Measurements from ENCODE around the gene ACAP1.
"Not testable (repeated sequence)": the region's sequence is repeated elsewhere in the genome, so short reads cannot be mapped to it uniquely, and the experiment has no call there.

ACAP1 gene

GRCh38 chr17:7352910-7353635, 16.7 kb downstream of the ACAP1 start:
- Mint-ChIP-seq H3K4me3 (peak overlapping the region; percentile 80), H3K27me3 (no peaks in the 10 kb centered on the region)

GRCh38 chr17:7354262-7354843, 18.0 kb downstream of the ACAP1 start:
- H3K27me3 Mint-ChIP-seq = no peaks in the 10 kb centered on the region
- peak overlapping the region; percentile 79 for H3K27ac Mint-ChIP-seq
- DNase-seq = no peak
- no peak overlapping the region for H3K4me3 Mint-ChIP-seq
- no peaks in the 10 kb centered on the region for H3K9me3 Mint-ChIP-seq
- H3K4me1 Mint-ChIP-seq (ENCODE audit: low read depth) = peaks cover 43% of the 10 kb centered on the region
- peaks cover 25% of the 10 kb centered on the region for H3K36me3 Mint-ChIP-seq (ENCODE audit: low read depth)

More at GRCh38 chr17:7352910-7353635, 16.7 kb downstream of the ACAP1 start:
- Mint-ChIP-seq H3K36me3 (ENCODE audit: low read depth) (peaks cover 38% of the 10 kb centered on the region), H3K9me3 (no peaks in the 10 kb centered on the region), H3K27ac (peak overlapping the region; percentile 90), H3K4me1 (ENCODE audit: low read depth) (peaks cover 52% of the 10 kb centered on the region)
- DNase-seq = no peak

DNA sequence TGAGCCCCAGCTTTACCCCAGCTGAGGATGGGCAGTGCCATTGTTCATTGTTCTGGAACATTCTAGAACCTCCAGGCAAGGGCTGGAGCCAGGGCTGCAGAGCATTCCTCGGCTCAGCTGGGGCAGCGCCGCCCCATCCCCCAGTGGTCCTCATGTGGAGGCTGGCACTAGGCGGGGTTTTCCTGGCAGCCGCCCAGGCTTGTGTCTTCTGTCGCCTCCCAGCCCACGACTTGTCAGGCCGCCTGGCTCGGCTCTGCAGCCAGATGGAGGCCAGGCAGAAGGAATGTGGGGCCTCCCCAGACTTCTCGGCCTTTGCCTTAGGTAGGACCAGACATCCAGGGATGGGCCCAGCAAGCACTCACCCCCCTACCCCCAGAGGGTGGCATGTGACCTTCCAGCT, 18.7 kb downstream of the ACAP1 start, which contains the start of gene TMEM95:
Gene TMEM95 (plus strand): TSS at position 104 of the 400 bp plus-strand sequence. CDS start 49 bp downstream, at position 153.
- no peak within 1 kb of the TSS for H3K4me3 Mint-ChIP-seq
- H3K27ac Mint-ChIP-seq = peak within 1 kb of the TSS; percentile 79
- no peaks in the 10 kb centered on the region for H3K9me3 Mint-ChIP-seq
- H3K36me3 Mint-ChIP-seq (ENCODE audit: low read depth) = peaks cover 18% of the 10 kb centered on the region
- no peaks in the 10 kb centered on the region for H3K27me3 Mint-ChIP-seq
- DNase-seq = no peak
- H3K4me1 Mint-ChIP-seq (ENCODE audit: low read depth) = peaks cover 37% of the 10 kb centered on the region

DNA sequence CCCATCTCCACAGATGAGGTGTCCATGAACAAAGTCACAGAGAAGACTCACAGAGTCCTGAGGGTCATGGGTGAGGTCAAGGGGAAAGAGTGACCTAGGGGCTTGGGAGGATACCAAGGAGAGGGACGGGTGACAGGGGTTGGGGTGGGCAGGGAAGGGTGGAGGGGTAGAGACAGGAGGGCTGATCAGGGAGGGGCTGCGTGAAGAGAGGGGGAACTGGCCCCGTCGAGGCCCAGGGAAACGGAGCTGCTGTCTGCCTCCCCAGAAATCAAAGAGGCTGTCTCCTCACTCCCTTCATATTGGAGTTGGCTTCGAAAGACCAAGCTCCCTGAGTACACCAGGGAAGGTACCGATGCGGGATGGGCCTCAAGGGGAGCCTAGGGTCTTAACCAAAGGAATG, 19.2 kb downstream of the ACAP1 start:
- Mint-ChIP-seq H3K4me1 (ENCODE audit: low read depth) (peaks cover 33% of the 10 kb centered on the region), H3K27ac (no peak overlapping the region), H3K9me3 (no peaks in the 10 kb centered on the region), H3K36me3 (ENCODE audit: low read depth) (peaks cover 15% of the 10 kb centered on the region), H3K4me3 (no peak overlapping the region), H3K27me3 (no peaks in the 10 kb centered on the region)
- DNase-seq = no peak

DNA sequence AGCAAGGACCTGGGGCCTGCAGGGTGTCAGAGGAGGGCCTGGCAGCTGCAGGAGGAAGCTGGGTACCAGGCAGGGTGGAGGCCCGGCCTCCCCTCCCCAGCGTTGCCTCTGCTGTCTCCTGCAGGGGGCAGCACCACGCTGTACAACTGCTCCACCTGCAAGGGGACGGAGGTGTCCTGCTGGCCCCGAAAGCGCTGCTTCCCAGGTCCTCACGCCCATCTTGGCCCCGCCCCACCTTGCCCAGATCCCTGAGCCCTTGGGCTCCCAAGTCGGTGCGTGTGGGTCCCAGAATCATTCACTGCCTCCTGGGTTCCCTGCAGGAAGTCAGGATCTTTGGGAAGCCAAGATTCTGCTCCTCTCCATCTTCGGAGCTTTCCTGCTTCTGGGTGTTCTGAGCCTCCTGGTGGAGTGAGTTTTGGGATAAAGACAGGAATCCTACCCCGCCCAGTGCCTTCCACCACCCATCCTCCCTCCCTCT, 19.8 kb downstream of the ACAP1 start:
- Mint-ChIP-seq H3K4me3 (no peak overlapping the region), H3K36me3 (ENCODE audit: low read depth) (peaks cover 9% of the 10 kb centered on the region), H3K27ac (no peak overlapping the region), H3K4me1 (ENCODE audit: low read depth) (peaks cover 29% of the 10 kb centered on the region), H3K27me3 (no peaks in the 10 kb centered on the region), H3K9me3 (no peaks in the 10 kb centered on the region)
- peak; percentile 89 for DNase-seq

- no peak overlapping the region for H3K27ac Mint-ChIP-seq
- peaks cover 26% of the 10 kb centered on the region for H3K4me1 Mint-ChIP-seq (ENCODE audit: low read depth)
- H3K27me3 Mint-ChIP-seq = no peaks in the 10 kb centered on the region
- peaks cover 6% of the 10 kb centered on the region for H3K36me3 Mint-ChIP-seq (ENCODE audit: low read depth)
- DNase-seq = no peak
- H3K9me3 Mint-ChIP-seq = no peaks in the 10 kb centered on the region
- no peak overlapping the region for H3K4me3 Mint-ChIP-seq
These were observed 20.4 kb downstream of the ACAP1 start for GRCh38 chr17:7356756-7357155.

DNA sequence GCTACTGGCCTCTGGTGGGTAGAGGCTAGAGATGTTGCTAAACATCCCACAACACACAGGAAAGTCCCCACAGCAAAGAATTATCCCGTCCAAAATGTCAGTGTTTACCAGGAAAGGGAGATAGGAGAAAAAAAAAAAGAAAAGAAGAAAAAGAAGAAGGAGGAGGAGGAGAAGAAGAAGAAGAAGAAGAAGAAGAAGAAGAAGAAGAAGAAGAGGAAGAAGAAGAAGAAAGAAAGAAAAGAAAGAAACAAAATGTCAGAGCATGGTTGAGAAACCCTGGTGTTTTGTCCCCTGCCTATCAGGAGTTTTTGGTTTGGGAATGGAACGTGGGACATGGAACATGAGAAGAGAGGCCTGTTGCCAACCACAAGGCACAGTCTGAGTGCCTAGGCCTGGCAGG, 21.1 kb downstream of the ACAP1 start:
- H3K36me3 Mint-ChIP-seq (ENCODE audit: low read depth) = peaks cover 5% of the 10 kb centered on the region
- H3K27ac Mint-ChIP-seq = no peak overlapping the region
- H3K27me3 Mint-ChIP-seq = no peaks in the 10 kb centered on the region
- H3K9me3 Mint-ChIP-seq = no peaks in the 10 kb centered on the region
- peaks cover 23% of the 10 kb centered on the region for H3K4me1 Mint-ChIP-seq (ENCODE audit: low read depth)
- no peak overlapping the region for H3K4me3 Mint-ChIP-seq
- DNase-seq = no peak

GRCh38 chr17:7361906-7362305, 25.6 kb downstream of the ACAP1 start:
- Mint-ChIP-seq H3K36me3 (ENCODE audit: low read depth) (no peaks in the 10 kb centered on the region), H3K27ac (no peak overlapping the region), H3K27me3 (no peaks in the 10 kb centered on the region), H3K4me3 (no peak overlapping the region), H3K4me1 (ENCODE audit: low read depth) (no peaks in the 10 kb centered on the region), H3K9me3 (no peaks in the 10 kb centered on the region)
- DNase-seq = no peak

GRCh38 chr17:7363311-7363710, 27.0 kb downstream of the ACAP1 start:
- H3K4me1 Mint-ChIP-seq (ENCODE audit: low read depth) = no peaks in the 10 kb centered on the region
- no peak overlapping the region for H3K4me3 Mint-ChIP-seq

DNA sequence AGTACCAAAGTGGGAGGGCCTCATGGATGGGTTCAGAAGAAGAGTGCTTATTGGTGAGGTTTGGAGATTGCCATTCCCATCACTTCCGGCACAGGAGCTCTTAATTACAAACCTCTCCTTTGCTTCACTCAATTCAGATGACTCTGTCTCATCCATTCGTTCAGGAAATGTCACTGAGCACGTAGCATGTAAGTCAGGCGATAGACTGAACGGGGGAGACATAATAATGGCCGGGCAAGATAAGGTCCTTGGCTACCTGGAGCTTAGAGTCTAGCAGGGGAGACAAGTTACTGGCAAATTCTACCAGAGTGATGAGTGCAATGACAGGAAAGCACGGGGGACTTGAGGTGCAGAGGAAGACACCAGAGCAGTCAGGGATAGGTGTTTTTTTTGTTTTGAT, 29.6 kb downstream of the ACAP1 start:
- DNase-seq; H3K27ac Mint-ChIP-seq; H3K4me1 Mint-ChIP-seq (ENCODE audit: low read depth); H3K9me3 Mint-ChIP-seq; H3K4me3 Mint-ChIP-seq; H3K36me3 Mint-ChIP-seq (ENCODE audit: low read depth); H3K27me3 Mint-ChIP-seq: not testable (repeated sequence)

More at GRCh38 chr17:7363311-7363710, 27.0 kb downstream of the ACAP1 start:
- H3K9me3 Mint-ChIP-seq = no peaks in the 10 kb centered on the region
- no peaks in the 10 kb centered on the region for H3K27me3 Mint-ChIP-seq
- no peaks in the 10 kb centered on the region for H3K36me3 Mint-ChIP-seq (ENCODE audit: low read depth)
- DNase-seq = no peak
- no peak overlapping the region for H3K27ac Mint-ChIP-seq

DNA sequence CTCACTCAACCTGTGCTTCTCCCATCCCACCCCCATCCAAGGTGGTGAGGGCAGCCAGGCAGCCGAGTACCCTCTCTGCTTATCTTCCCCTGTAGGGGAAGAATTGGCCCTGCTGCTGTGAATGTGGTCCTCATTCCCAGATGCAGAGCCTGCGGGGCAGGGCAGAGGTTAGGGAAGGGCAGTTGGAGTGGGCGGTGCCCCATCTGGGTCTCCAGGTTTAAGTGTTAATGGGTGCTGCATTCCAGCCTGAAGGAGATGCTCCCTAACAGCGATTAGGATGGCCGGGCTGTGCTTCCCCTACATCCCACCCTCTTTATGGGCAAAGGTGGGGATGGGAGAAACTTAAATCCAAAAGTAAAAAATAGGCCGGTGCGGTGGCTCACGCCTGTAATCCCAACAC, 30.8 kb downstream of the ACAP1 start:
- H3K27ac Mint-ChIP-seq = no peak overlapping the region
- no peaks in the 10 kb centered on the region for H3K4me1 Mint-ChIP-seq (ENCODE audit: low read depth)
- H3K27me3 Mint-ChIP-seq = no peaks in the 10 kb centered on the region
- no peaks in the 10 kb centered on the region for H3K36me3 Mint-ChIP-seq (ENCODE audit: low read depth)
- DNase-seq = no peak
- no peaks in the 10 kb centered on the region for H3K9me3 Mint-ChIP-seq
- no peak overlapping the region for H3K4me3 Mint-ChIP-seq

GRCh38 chr17:7367918-7368598, 31.7 kb downstream of the ACAP1 start:
- H3K4me1 Mint-ChIP-seq (ENCODE audit: low read depth) = no peaks in the 10 kb centered on the region
- no peaks in the 10 kb centered on the region for H3K27me3 Mint-ChIP-seq
- no peaks in the 10 kb centered on the region for H3K36me3 Mint-ChIP-seq (ENCODE audit: low read depth)
- H3K27ac Mint-ChIP-seq = no peak overlapping the region
- DNase-seq = no peak
- H3K9me3 Mint-ChIP-seq = no peaks in the 10 kb centered on the region
- H3K4me3 Mint-ChIP-seq = no peak overlapping the region

GRCh38 chr17:7368599-7368994, 32.3 kb downstream of the ACAP1 start:
- not testable (repeated sequence) for H3K4me3 Mint-ChIP-seq; H3K27ac Mint-ChIP-seq; H3K36me3 Mint-ChIP-seq (ENCODE audit: low read depth); H3K9me3 Mint-ChIP-seq; H3K4me1 Mint-ChIP-seq (ENCODE audit: low read depth); H3K27me3 Mint-ChIP-seq; DNase-seq

DNA sequence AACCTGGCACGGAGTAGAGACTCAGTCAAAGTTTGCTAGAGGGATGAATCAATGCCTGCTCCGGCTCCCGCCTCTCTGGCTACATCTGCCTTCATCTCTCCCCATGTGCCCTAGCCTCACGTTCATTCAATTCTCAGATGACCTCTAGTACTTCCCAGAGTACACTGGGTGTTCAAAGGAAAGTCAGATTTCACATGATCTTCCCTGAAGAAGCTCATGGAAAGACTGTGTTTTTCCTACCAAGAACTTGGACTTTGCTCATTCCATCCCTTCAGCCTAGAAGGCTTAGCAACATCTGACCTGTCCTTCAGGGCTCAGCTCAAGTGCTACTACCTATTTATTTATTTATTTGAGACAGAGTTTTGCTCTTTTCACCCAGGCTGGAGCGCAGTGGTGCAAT, 33.5 kb downstream of the ACAP1 start:
- no peak overlapping the region for H3K4me3 Mint-ChIP-seq
- H3K9me3 Mint-ChIP-seq = no peaks in the 10 kb centered on the region
- no peak overlapping the region for H3K27ac Mint-ChIP-seq
- no peak for DNase-seq
- no peaks in the 10 kb centered on the region for H3K36me3 Mint-ChIP-seq (ENCODE audit: low read depth)
- H3K4me1 Mint-ChIP-seq (ENCODE audit: low read depth) = no peaks in the 10 kb centered on the region
- no peaks in the 10 kb centered on the region for H3K27me3 Mint-ChIP-seq

- no peaks in the 10 kb centered on the region for H3K36me3 Mint-ChIP-seq (ENCODE audit: low read depth)
- no peaks in the 10 kb centered on the region for H3K4me1 Mint-ChIP-seq (ENCODE audit: low read depth)
- no peak overlapping the region for H3K27ac Mint-ChIP-seq
- no peaks in the 10 kb centered on the region for H3K27me3 Mint-ChIP-seq
- no peak for DNase-seq
- H3K4me3 Mint-ChIP-seq = no peak overlapping the region
- H3K9me3 Mint-ChIP-seq = no peaks in the 10 kb centered on the region
These were observed 34.5 kb downstream of the ACAP1 start for GRCh38 chr17:7370853-7371252.

Data from activated T-cell treated with anti-CD3 and anti-CD28 coated beads, Interleukin-2, amount 50 U/mL, for 24 hours (primary cell).